Epithelial cell of proximal tubule (primary cell): ENCODE data around the gene WLS. TPM values are rescaled to one million over a fixed set of nuclear protein-coding genes. Genes with fewer than 3 reads are reported as not detected.

Source experiments
- DNase-seq: peaks from one replicate; pipeline ENCODE4 v3.0.0-alpha.2; 2011; ENCODE audit warnings: low read depth
- H3K4me3 ChIP-seq: 2 replicates; pipeline ENCODE4 v1.5.1; 2011; ENCODE audit warnings: low read depth, mild to moderate bottlenecking, low read length
- CTCF ChIP-seq: conservative IDR thresholded peaks from 2 replicates; pipeline ENCODE4 v1.5.1; 2012; ENCODE audit warnings: low read depth, mild to moderate bottlenecking, low read length
- total RNA-seq: library from RNA; depleted of rRNA; stranded (reverse); fragments of >200 nt; gene quantifications from 2 replicates; pipeline ENCODE4 v1.2.3, GENCODE V29; 2015

The WLS gene
- total RNA-seq, 1 donor from 2014 or later: 14.4 TPM

GRCh38 chr1:68145418-68146126, 86.8 kb downstream of the WLS start:
- no peak overlapping the region for H3K4me3 ChIP-seq
- DNase-seq: no peak
- no peak for TF ChIP-seq CTCF

GRCh38 chr1:68144856-68145255, 87.5 kb downstream of the WLS start:
- no peak for DNase-seq
- H3K4me3 ChIP-seq: no peak overlapping the region
- TF ChIP-seq CTCF: no peak

- DNase-seq: no peak
- no peak overlapping the region for H3K4me3 ChIP-seq
- no peak for TF ChIP-seq CTCF
Measured at GRCh38 chr1:68143633-68144032, 88.7 kb downstream of the WLS start.

- DNase-seq: no peak
- H3K4me3 ChIP-seq: no peak overlapping the region
- TF ChIP-seq CTCF: no peak
Measured at GRCh38 chr1:68142461-68142860, 89.9 kb downstream of the WLS start.

- no peak for DNase-seq
- TF ChIP-seq CTCF: no peak
- H3K4me3 ChIP-seq: no peak overlapping the region
Measured at GRCh38 chr1:68142036-68142435, 90.3 kb downstream of the WLS start.

GRCh38 chr1:68141071-68142021, 91.0 kb downstream of the WLS start:
- no peak overlapping the region for H3K4me3 ChIP-seq
- DNase-seq: no peak
- TF ChIP-seq CTCF: no peak
